DND-41 (cell line): ENCODE data around the gene ACSS1.

ENCODE experiments used
- EZH2 ChIP-seq: IDR thresholded peaks from 3 replicates; pipeline ENCODE4 v1.6.1; 2012; ENCODE audit warnings: borderline replicate concordance, low read depth, mild to moderate bottlenecking, moderate library complexity, low read length, inconsistent platforms; ENCODE audit not compliant: severe bottlenecking
- TF ChIP-seq, protein P1 (sequence below): IDR thresholded peaks from 2 replicates; pipeline ENCODE4 v1.5.1; 2012; ENCODE audit warnings: borderline replicate concordance, low read length, moderate library complexity, mild to moderate bottlenecking; ENCODE audit not compliant: poor library complexity, severe bottlenecking; ENCODE audit errors: extremely low read depth

DNA sequence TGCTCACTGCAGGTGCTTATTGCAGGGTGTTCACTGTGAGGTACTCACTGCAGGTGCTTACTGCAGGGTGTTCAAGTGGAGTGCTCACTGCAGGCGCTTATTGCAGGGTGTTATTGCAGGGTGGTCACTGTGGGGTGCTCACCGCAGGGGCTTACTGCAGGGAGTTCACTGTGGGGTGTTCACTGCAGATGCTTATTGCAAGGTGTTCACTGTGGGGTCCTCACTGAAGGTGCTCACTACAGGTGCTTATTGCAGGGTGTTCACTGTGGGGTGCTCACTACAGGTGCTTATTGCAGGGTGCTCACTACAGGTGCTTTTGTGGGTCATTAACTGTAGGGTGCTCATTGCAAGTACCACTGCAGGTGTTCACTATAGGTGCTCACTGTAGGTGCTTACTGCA, 85.6 kb downstream of the ACSS1 start:
- TF ChIP-seq, protein P1, sequence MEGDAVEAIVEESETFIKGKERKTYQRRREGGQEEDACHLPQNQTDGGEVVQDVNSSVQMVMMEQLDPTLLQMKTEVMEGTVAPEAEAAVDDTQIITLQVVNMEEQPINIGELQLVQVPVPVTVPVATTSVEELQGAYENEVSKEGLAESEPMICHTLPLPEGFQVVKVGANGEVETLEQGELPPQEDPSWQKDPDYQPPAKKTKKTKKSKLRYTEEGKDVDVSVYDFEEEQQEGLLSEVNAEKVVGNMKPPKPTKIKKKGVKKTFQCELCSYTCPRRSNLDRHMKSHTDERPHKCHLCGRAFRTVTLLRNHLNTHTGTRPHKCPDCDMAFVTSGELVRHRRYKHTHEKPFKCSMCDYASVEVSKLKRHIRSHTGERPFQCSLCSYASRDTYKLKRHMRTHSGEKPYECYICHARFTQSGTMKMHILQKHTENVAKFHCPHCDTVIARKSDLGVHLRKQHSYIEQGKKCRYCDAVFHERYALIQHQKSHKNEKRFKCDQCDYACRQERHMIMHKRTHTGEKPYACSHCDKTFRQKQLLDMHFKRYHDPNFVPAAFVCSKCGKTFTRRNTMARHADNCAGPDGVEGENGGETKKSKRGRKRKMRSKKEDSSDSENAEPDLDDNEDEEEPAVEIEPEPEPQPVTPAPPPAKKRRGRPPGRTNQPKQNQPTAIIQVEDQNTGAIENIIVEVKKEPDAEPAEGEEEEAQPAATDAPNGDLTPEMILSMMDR: no peak
- no peak for TF ChIP-seq EZH2
